ENCODE data around the gene ENTPD1. TPM values are rescaled to one million over a fixed set of nuclear protein-coding genes. Genes with fewer than 3 reads are reported as not detected.

ENTPD1 gene
- polyA plus RNA-seq, 2 of the 4 experiments (the other 2 are of a cell fraction): 0.08 to 0.14 TPM

GRCh38 chr10:95741807-95742467, 14.0 kb upstream of the ENTPD1 start (continued):
- TF ChIP-seq USF2 (IDR thresholded peaks at IDR 0.05): no peak
- TF ChIP-seq CHD4 (IDR thresholded peaks at IDR 0.05; ENCODE audit: borderline replicate concordance): no peak
- TF ChIP-seq ESRRA (IDR thresholded peaks at IDR 0.05; ENCODE audit: borderline replicate concordance, low read length): no peak
- TF ChIP-seq, protein P1, sequence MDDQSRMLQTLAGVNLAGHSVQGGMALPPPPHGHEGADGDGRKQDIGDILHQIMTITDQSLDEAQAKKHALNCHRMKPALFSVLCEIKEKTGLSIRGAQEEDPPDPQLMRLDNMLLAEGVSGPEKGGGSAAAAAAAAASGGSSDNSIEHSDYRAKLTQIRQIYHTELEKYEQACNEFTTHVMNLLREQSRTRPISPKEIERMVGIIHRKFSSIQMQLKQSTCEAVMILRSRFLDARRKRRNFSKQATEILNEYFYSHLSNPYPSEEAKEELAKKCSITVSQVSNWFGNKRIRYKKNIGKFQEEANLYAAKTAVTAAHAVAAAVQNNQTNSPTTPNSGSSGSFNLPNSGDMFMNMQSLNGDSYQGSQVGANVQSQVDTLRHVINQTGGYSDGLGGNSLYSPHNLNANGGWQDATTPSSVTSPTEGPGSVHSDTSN (IDR thresholded peaks at IDR 0.05): no peak
- no peak for TF ChIP-seq RNF2 (IDR thresholded peaks at IDR 0.05; ENCODE audit: borderline replicate concordance, low read depth)
- no peak for TF ChIP-seq NR3C1 (IDR thresholded peaks at IDR 0.05)
- TF ChIP-seq EP300 (IDR thresholded peaks at IDR 0.05): no peak

DNA sequence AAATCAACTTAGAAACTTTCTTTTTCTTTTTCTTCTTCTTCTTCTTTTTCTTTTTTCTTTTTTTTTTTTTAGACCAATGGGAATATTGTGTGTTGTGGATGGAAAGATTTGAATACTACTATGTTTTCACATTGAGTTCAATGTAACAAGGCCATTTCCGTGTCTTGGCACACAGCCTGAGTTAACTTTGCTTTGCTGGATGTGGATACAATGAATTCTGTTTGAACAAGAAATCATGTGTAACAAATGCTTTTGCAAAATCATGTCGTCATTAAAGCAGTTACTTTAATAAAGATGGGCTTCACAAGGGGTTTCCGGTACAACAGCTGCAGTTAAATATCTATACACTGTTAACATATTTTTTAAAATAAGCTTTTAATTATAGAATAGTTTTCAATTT, 13.5 kb upstream of the ENTPD1 start:
- ATAC-seq (no peak), FAIRE-seq (no peak)

More for the DNA sequence above, 13.5 kb upstream of the ENTPD1 start:
- Histone ChIP-seq H3K4me1 (peaks cover 9% of the 10 kb centered on the region; the same call in 1 of the 3 replicates), H3K4me3 (no peak overlapping the region), H3K9me3 (no peaks in the 10 kb centered on the region), H3K4me2 (peak overlapping the region; percentile 25; the same call in 2 of the 3 replicates), H3K27ac (no peak overlapping the region)
- DNase-seq (ENCODE audit: low read depth in 1 of 2, low spot score in 1 of 2): peak in 1 of 2 experiments; percentile 37
- WGBS (ENCODE audit: missing lambda C conversion rate): 29% methylated on average over 3 of the region's 3 CpGs
- CTCF ChIA-PET: interaction anchor here (0.8 kb wide), 1 partner anchor 14 kb away, joined by 3 read pairs; the partner anchor contains the start of gene ENTPD1
- TF ChIP-seq JUNB (IDR thresholded peaks at IDR 0.05) (no peak), NPAS2 (CRISPR knock-in tag; IDR thresholded peaks at IDR 0.05; ENCODE audit: borderline replicate concordance) (no peak), HEYL (CRISPR knock-in tag; IDR thresholded peaks at IDR 0.05) (no peak), HOXB5 (CRISPR knock-in tag; IDR thresholded peaks at IDR 0.05) (no peak), RARB (CRISPR knock-in tag; IDR thresholded peaks at IDR 0.05) (no peak), FOSL2 (IDR thresholded peaks at IDR 0.05) (no peak), FOSL2 (CRISPR knock-in tag; IDR thresholded peaks at IDR 0.05) (no peak), KDM5A (IDR thresholded peaks at IDR 0.05) (no peak), REST (IDR thresholded peaks at IDR 0.05) (no peak), EHMT2 (IDR thresholded peaks at IDR 0.05; ENCODE audit: low read depth) (no peak), ZNF302 (CRISPR knock-in tag; IDR thresholded peaks at IDR 0.05) (no peak), ZC3H11A (IDR thresholded peaks at IDR 0.05) (no peak), FOXS1 (CRISPR knock-in tag; IDR thresholded peaks at IDR 0.05) (no peak), CBX2 (IDR thresholded peaks at IDR 0.05; ENCODE audit: borderline replicate concordance, low read depth) (no peak), MYC (IDR thresholded peaks at IDR 0.05; ENCODE audit: borderline replicate concordance, low read length) (no peak), EP300 (IDR thresholded peaks at IDR 0.05) (no peak)
- TF ChIP-seq, protein P2, sequence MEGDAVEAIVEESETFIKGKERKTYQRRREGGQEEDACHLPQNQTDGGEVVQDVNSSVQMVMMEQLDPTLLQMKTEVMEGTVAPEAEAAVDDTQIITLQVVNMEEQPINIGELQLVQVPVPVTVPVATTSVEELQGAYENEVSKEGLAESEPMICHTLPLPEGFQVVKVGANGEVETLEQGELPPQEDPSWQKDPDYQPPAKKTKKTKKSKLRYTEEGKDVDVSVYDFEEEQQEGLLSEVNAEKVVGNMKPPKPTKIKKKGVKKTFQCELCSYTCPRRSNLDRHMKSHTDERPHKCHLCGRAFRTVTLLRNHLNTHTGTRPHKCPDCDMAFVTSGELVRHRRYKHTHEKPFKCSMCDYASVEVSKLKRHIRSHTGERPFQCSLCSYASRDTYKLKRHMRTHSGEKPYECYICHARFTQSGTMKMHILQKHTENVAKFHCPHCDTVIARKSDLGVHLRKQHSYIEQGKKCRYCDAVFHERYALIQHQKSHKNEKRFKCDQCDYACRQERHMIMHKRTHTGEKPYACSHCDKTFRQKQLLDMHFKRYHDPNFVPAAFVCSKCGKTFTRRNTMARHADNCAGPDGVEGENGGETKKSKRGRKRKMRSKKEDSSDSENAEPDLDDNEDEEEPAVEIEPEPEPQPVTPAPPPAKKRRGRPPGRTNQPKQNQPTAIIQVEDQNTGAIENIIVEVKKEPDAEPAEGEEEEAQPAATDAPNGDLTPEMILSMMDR (IDR thresholded peaks at IDR 0.05): no peak
- TF ChIP-seq, protein P3, sequence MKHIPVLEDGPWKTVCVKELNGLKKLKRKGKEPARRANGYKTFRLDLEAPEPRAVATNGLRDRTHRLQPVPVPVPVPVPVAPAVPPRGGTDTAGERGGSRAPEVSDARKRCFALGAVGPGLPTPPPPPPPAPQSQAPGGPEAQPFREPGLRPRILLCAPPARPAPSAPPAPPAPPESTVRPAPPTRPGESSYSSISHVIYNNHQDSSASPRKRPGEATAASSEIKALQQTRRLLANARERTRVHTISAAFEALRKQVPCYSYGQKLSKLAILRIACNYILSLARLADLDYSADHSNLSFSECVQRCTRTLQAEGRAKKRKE (CRISPR knock-in tag; IDR thresholded peaks at IDR 0.05; ENCODE audit: low read depth): no peak
- POLR2A ChIA-PET: no interaction called here
